Measurements from ENCODE around the gene KXD1. TPM values are rescaled to one million over a fixed set of nuclear protein-coding genes. Genes with fewer than 3 reads are reported as not detected.
A peak's percentile ranks its signal among the peaks of the same experiment; 100 is the strongest.

The KXD1 gene
- total RNA-seq, 4 donors from 2014 or later: 82.0 to 226 (median 142) TPM

GRCh38 chr19:18605546-18606280, 48.0 kb downstream of the KXD1 start:
- Histone ChIP-seq H3K4me3 (peak overlapping the region in 2 of 4 donors; percentile 12 to 15), H3K4me1 (peaks cover 0 to 37% (median 6%) of the 10 kb centered on the region in 4 donors), H3K27me3 (peaks cover 0 to 61% of the 10 kb centered on the region in 2 donors), H3K27ac (no peak overlapping the region), H3K9me3 (no peaks in the 10 kb centered on the region), H3K36me3 (no peaks in the 10 kb centered on the region)
- DNase-seq: no peak
- TF ChIP-seq POLR2A (IDR thresholded peaks at IDR 0.05) (no peak), CTCF (IDR thresholded peaks at IDR 0.05) (no peak)

GRCh38 chr19:18606281-18607225, 48.9 kb downstream of the KXD1 start, which contains the start of gene CRLF1:
Gene CRLF1 (minus strand): TSS chr19:18606799. CDS start chr19:18606656, 143 bp downstream.
- Histone ChIP-seq H3K27me3 (peaks cover 0 to 69% of the 10 kb centered on the region in 2 donors), H3K9me3 (no peaks in the 10 kb centered on the region), H3K4me3 (peak within 1 kb of the TSS in 2 of 4 donors; percentile 15 to 18), H3K36me3 (no peaks in the 10 kb centered on the region), H3K4me1 (peaks cover 0 to 46% (median 12%) of the 10 kb centered on the region in 4 donors), H3K27ac (no peak within 1 kb of the TSS)
- no peak for TF ChIP-seq CTCF (IDR thresholded peaks at IDR 0.05)
- TF ChIP-seq POLR2A (IDR thresholded peaks at IDR 0.05): no peak
- no peak for DNase-seq

- H3K4me3 ChIP-seq: peak overlapping the region in 1 of 4 donors; percentile 18
- peaks cover 0 to 55% (median 20%) of the 10 kb centered on the region in 4 donors for H3K4me1 ChIP-seq
- no peaks in the 10 kb centered on the region for H3K9me3 ChIP-seq
- H3K27me3 ChIP-seq: peaks cover 0 to 78% of the 10 kb centered on the region in 2 donors
- H3K36me3 ChIP-seq: no peaks in the 10 kb centered on the region
- H3K27ac ChIP-seq: no peak overlapping the region
- TF ChIP-seq POLR2A (IDR thresholded peaks at IDR 0.05) (no peak), CTCF (IDR thresholded peaks at IDR 0.05) (no peak)
- DNase-seq: no peak
Measured at GRCh38 chr19:18607226-18608101, 49.8 kb downstream of the KXD1 start.

GRCh38 chr19:18608102-18608804, 50.6 kb downstream of the KXD1 start:
- Histone ChIP-seq H3K9me3 (no peaks in the 10 kb centered on the region), H3K4me1 (peaks cover 0 to 62% (median 26%) of the 10 kb centered on the region in 4 donors), H3K27ac (no peak overlapping the region), H3K4me3 (no peak overlapping the region), H3K27me3 (peaks cover 0 to 85% of the 10 kb centered on the region in 2 donors), H3K36me3 (no peaks in the 10 kb centered on the region)
- TF ChIP-seq CTCF (IDR thresholded peaks at IDR 0.05) (no peak), POLR2A (IDR thresholded peaks at IDR 0.05) (no peak)
- no peak for DNase-seq

Measured in Peyer's patch (tissue), 4 donors.